GM12878 (cell line): ENCODE results near the gene MAGI1.

Experiments used
- NFYB ChIP-seq: IDR thresholded peaks from 2 replicates; pipeline ENCODE4 v1.6.1; 2011; ENCODE audit warnings: low read depth, mild to moderate bottlenecking, low read length, improper control_type of control experiment, moderate library complexity; ENCODE audit not compliant: insufficient read depth
- TF ChIP-seq, protein P1 (sequence below), 3 experiments: IDR thresholded peaks in 2 of 3; conservative IDR thresholded peaks in 1 of 3; 2 replicates each; pipeline ENCODE4 v1.5.1; 2011; ENCODE audit warnings: low read depth in 3 of 3, low read length in 3 of 3, mild to moderate bottlenecking in 3 of 3, control low read depth in 2 of 3, moderate library complexity in 2 of 3, inconsistent platforms in 1 of 3, mixed read lengths in 1 of 3; ENCODE audit not compliant: control insufficient read depth in 2 of 3, insufficient read depth in 1 of 3; ENCODE audit errors: extremely low read depth in 1 of 3

DNA sequence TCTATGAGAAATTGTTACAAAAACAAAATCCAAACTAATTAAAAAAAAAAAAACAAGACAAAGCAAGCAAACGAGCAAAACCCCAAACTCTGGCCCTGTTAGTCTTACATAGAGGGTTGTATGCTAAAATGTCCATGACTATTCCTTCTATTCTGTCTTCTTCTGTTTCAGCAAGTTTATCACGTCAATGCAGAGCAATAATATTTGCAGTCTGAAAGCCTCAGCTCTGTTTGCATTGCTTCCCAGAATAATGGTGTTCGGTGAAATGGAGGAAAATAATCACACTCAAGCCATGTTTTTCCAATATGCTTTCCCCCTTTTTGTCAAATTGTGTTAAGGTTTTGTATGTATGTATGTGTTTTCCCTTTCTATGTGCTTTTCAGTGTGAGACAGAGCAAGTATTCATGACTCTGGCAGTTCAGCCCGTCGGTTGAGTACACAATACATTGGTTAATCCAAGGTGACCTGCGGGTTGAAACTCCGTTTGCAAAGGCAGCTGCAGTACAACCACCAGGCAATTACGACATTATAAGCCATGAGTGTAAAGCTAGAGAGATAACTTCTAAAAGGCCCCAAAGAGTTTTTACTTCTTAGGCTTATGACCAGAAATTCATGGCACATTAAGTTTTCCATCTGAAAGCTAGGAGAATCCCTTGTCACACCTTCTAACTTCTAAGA is 34.9 kb upstream of the MAGI1 start:
- no peak for TF ChIP-seq NFYB
- TF ChIP-seq, protein P1, sequence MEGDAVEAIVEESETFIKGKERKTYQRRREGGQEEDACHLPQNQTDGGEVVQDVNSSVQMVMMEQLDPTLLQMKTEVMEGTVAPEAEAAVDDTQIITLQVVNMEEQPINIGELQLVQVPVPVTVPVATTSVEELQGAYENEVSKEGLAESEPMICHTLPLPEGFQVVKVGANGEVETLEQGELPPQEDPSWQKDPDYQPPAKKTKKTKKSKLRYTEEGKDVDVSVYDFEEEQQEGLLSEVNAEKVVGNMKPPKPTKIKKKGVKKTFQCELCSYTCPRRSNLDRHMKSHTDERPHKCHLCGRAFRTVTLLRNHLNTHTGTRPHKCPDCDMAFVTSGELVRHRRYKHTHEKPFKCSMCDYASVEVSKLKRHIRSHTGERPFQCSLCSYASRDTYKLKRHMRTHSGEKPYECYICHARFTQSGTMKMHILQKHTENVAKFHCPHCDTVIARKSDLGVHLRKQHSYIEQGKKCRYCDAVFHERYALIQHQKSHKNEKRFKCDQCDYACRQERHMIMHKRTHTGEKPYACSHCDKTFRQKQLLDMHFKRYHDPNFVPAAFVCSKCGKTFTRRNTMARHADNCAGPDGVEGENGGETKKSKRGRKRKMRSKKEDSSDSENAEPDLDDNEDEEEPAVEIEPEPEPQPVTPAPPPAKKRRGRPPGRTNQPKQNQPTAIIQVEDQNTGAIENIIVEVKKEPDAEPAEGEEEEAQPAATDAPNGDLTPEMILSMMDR (IDR thresholded peaks at IDR 0.05 in 2 of 3, conservative IDR thresholded peaks at IDR 0.05 in 1 of 3; ENCODE audit: control insufficient read depth in 2 of 3, extremely low read depth in 1 of 3, insufficient read depth in 1 of 3, low read depth in 3 of 3, low read length in 3 of 3) = no peak
